DMS53 (cell line): Measurements from ENCODE around the gene GRB10.

Experiments used
- DNase-seq: peaks from one replicate; lab custom pipeline; 2025; lab: John Stamatoyannopoulos, UW

GRB10 gene

DNA sequence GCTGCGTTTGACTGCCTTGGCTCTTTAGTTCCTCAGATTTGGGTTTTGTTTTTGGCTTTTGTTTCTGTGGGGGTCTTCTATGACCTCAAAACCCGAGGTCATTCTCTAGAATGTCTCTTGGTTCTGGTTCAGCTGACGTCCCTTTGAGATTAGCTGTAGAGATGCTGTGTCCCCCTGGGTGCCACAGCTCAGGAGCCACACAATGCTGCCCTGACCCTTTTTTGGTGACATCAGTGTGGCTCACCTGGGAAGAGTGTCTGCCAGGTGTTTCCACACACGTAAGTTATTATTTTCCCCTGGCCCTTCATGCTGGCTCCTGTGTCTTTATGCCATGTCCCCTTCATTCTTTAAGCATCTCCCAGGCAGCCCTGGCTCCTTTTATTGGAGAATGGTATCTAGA, 127.7 kb downstream of the GRB10 start:
- DNase-seq: no peak

DNA sequence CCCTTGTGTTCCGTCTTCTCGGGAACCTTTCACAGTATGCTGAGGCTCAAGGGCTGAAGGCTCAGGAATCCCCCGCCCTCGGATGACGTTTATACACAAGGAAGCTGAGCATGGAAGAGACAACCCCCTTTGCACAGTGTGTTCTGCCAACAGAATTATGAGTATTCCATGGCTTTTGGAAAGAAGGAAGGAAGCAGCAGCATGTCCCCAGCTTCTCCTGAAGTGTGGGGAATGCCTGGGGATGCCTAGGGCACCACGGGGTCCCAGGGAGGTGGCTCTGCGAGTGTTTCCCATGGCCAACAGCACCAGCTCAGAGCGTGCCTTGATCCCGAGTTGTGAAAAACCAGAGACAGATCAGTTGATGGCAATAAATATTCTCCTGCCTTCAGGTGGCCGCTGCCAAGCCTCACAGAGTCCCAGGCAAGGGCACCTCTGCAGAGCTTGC, 128.7 kb downstream of the GRB10 start:
- DNase-seq: no peak

DNA sequence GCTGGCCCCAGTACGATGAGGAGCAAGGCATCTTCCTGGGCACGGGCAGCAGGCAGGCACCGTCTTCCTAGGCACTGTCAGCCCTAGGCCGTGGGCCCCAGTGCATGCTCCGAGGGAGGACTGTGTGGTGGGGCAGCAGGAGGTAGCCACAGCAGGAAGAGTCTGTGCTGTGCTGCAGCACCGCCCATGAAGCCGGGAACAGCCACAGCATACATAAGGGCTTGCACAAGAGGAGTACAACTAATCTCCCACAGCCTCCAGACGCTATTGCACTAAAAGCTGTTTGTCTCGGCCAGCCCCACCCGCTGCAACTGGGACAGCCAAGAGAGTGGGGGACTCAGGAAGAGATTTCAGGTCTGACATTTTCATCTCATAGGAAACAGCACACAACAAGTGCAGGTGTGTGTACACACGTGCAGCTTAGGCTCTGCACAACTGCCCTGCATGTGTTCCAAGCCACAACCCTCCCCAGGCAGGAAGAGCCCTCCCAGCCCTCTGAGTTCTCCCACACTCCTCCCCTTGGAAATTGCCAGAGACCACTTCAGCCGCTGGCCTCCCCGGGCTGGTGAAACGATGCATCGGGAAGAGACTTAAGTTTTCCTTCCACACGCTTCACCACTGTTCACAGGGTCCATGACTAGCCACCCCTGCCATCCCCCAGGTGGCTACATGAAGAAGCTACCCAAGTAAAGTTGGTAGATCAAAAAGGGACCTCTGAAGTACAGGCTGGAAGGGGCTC, 129.4 kb downstream of the GRB10 start:
- no peak for DNase-seq

DNA sequence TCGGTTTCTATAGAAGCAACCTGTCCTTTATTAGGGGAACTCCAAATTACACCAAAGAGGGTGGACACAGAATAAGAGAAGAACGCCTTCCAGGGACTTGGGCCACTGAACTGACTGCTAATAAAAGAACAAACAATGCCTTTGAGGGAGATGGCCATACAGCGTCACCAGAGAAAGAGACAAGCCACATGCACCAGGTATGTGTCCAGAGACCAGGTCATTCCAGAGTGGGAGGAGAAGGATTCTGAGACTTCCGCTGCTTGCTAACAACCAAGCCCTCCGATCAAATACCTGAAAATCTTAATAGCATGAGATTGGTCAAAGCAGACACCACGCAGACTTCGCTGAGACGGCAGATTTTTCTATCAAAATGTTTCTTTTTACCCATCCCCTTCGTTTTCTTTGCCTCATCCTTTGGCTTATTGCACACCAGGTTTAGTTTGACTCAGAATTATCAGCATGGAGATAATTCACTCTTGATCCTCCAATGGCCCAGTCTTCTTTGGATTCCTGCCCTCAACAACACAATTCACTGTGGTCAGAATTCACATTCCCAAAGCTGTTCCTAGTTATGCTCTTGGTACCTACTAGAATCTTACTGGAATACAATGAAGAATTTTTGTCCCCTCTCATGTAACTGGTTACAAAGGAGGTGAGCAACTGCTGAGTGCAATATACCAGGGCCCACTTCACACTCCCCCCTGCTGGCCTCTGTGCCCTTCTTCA, 130.1 kb downstream of the GRB10 start:
- no peak for DNase-seq

GRCh38 chr7:50651271-50651989, 131.3 kb downstream of the GRB10 start:
- no peak for DNase-seq

GRCh38 chr7:50650057-50650664, 132.5 kb downstream of the GRB10 start:
- no peak for DNase-seq

DNA sequence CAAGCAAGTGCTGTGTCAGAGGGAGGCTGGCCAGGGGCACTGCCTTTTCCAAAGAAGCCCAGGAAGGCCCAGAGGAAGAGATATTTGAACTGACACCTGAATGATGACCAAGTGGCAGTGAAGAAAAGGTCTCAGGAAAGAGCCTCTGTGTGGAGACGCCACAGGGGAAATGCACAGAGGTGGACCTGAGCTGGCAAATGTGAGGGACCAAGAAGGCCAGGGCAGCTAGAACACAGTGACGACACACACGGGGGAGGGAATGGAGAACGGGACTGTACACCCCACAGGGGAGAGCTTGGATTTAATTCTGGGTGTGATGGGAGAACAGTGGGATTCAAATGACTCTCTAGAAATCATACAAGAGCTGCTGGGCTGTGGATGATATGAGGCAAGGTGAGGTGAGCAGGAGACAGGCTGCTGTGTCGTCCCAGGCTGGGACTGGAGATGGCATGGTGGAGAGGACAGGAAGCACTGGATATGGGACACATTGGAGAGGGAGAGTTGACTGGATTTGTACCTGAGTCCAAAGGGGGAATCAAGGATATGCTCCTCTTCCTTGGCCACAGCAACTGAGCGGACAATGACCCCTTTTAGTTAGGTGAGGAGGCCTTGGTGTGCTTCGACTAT, 133.3 kb downstream of the GRB10 start:
- no peak for DNase-seq

DNA sequence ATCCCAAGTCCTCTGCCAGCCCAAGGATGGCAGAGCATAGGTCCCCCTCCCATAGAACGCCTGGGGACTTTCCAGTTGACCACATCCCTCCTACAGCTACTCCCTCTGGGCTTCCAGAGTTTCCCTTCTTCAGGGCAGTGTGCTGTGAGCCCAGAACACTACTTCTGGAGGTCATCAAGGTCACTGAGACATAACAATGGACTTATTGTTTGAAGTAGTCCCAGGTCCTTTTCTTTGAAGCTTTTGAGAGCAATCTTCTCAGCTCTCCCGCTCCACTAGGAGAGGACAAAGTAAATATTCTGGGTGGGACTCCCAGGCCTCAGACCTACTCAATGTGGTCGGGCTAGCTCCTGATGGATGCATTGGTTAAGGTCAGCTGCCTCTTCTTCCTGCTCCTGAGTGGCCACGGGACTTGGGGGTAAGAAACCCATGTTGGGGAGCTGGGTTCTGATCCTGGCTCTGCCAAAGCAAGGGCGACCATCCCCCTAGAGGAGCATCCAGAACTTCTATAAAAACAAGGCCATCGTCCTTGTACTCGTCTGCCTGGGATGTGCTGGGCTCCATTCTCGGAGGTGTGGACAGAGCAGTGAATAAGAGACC, 134.0 kb downstream of the GRB10 start:
- DNase-seq: no peak

GRCh38 chr7:50648076-50648475, 134.6 kb downstream of the GRB10 start:
- DNase-seq: no peak

DNA sequence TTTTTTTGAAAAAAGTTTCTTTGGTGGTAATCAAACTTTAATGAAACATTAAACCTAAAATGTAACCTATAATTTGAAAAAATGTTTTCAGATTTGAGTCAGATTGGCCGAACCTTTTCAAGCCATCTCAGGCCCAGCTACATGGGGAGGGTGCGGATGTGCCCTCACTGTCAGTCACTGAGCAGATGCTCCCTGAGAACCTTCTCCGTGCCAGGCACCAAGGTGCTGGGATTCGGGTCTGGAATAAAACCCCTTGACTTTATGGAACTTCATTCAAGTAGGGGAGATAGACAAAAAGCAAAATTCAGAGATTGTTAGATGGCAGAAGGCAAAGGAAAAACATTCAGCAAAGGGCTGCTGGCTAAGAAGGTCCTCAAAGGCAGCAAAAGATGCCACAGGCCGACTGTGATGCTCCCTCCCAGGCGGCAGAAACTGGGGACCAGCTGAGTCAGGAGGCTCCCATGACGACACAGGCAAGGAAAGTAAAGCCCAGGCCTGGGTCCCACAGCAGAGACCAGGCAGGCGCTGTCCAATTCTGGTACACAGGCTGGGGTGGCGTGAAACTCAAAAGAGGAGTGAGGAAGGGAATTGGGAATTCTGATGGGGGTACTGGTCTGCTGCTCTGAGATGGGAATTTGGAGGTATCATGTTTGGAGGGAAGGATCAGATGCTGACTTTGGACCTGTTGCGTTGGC, 135.3 kb downstream of the GRB10 start:
- DNase-seq: no peak

- no peak for DNase-seq
Observed at GRCh38 chr7:50646069-50646468, 136.6 kb downstream of the GRB10 start.

DNA sequence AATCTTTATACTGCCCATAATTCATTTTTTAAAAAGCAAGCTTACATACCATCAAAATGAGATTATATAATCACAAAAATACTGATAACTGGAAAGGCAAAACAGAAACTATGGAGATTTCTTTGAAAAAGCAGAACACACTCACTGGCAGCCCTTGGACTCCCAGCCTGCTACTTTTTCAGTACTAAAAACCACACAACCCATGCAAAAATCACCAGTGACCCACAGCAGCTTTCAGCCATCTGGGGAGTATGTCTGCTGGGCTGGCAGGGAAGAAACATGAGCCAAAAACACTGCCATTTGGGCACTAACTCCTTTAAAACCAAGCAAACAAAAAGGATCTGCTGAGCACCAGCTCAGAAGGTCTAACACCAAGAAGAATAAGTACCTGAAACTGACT, 137.5 kb downstream of the GRB10 start:
- DNase-seq: no peak

GRCh38 chr7:50644586-50644985, 138.1 kb downstream of the GRB10 start:
- DNase-seq: no peak

- no peak for DNase-seq
Observed at GRCh38 chr7:50644114-50644513, 138.6 kb downstream of the GRB10 start.

GRCh38 chr7:50641442-50642405, 141.0 kb downstream of the GRB10 start:
- DNase-seq: peak; percentile 71

- DNase-seq: no peak
Observed at GRCh38 chr7:50640779-50641178, 141.9 kb downstream of the GRB10 start.

DNA sequence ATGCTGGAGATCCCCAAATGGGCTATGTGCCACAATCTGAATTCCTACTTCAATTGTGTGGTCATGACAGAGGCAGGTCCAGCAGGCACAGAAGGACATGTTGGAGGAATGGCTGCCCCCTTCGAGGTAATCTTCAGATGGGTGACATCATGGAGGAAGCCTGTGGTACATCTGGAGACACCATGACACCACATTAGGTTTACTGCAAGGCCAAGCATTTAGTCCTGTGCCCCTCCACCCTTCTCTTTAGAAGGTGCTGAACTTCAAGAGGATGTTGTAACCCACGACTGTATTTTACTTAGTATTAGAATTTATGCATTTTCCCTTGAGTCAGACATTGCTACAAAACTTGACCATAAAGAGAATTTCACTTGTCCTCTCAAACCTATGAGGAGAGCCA, 142.4 kb downstream of the GRB10 start:
- no peak for DNase-seq

GRCh38 chr7:50637725-50638643, 144.7 kb downstream of the GRB10 start:
- DNase-seq: peak; percentile 17

- DNase-seq: no peak
Observed at GRCh38 chr7:50634378-50634777, 148.3 kb downstream of the GRB10 start.
